Esophagus squamous epithelium (tissue), 5 donors: ENCODE results near the gene SLC26A9. TPM values are rescaled to one million over a fixed set of nuclear protein-coding genes. Genes with fewer than 3 reads are reported as not detected.
A peak's percentile ranks its signal among the peaks of the same experiment; 100 is the strongest.

ENCODE experiments used
- DNase-seq: peaks from one replicate; lab custom pipeline; 2025; lab: John Stamatoyannopoulos, UW
- H3K27ac ChIP-seq, 4 donors: fragments of 200-600 bp; sonication (generic); one replicate each; pipeline ENCODE4 v1.5.1; 2016 to 2019; ENCODE audit warnings: mild to moderate bottlenecking in 1 of 4
- H3K27me3 ChIP-seq, 4 donors: fragments of 200-600 bp; sonication (generic); 1 replicate in 3 of 4; 2 replicates in 1 of 4; pipeline versions ENCODE4 v1.5.1 to v1.6.0; 2017 to 2021; ENCODE audit warnings: antibody characterized with exemption in 1 of 4
- H3K36me3 ChIP-seq, 3 donors: fragments of 200-600 bp; sonication (generic); one replicate each; pipeline ENCODE4 v1.5.1; 2016 to 2019
- H3K4me1 ChIP-seq, 3 donors: fragments of 200-600 bp; sonication (generic); one replicate each; pipeline ENCODE4 v1.5.1; 2017 to 2019
- H3K4me3 ChIP-seq, 4 donors: fragments of 200-600 bp; sonication (generic); 1 replicate in 3 of 4; 2 replicates in 1 of 4; pipeline ENCODE4 v1.5.1; 2016 to 2019; ENCODE audit warnings: mild to moderate bottlenecking in 2 of 4, moderate library complexity in 1 of 4
- H3K9me3 ChIP-seq, 3 donors: fragments of 200-600 bp; sonication (generic); one replicate each; pipeline ENCODE4 v1.5.1; 2016 to 2019
- CTCF ChIP-seq, 6 experiments: fragments of 450-650 bp in 4 of 6; fragments of 200-600 bp in 2 of 6; sonication (generic) in 2 of 6; IDR thresholded peaks; one replicate each; pipeline ENCODE4 v1.5.1; 2016 to 2019; ENCODE audit warnings: antibody characterized with exemption in 6 of 6, mild to moderate bottlenecking in 4 of 6, moderate library complexity in 4 of 6
- POLR2A ChIP-seq, 4 donors: fragments of 450-650 bp; IDR thresholded peaks; one replicate each; pipeline ENCODE4 v1.6.1; 2017; ENCODE audit warnings: antibody characterized with exemption in 4 of 4, mild to moderate bottlenecking in 4 of 4, moderate library complexity in 3 of 4
- WGBS, 2 donors: methylation state at CpG; one replicate each; pipeline ENCODE4 v1.1.5; 2018; 5-methylcytosine and 5-hydroxymethylcytosine counted together
- intact Hi-C: fragments of 100-400 bp; cut with DNase I; formaldehyde crosslinking; loops from one replicate; pipeline ENCODE4 v1.15.0; 2022
- total RNA-seq, 4 donors: library from RNA; depleted of rRNA; stranded (reverse); fragments of >200 nt; gene quantifications; one replicate each; pipeline ENCODE4 v1.1.0, GENCODE V29; 2016
- donor health status: DM: yes; HTN: yes; CAD: no.

SLC26A9 gene
- total RNA-seq, 4 donors from 2014 or later = 0.19 to 22.8 (median 0.38) TPM

- H3K9me3 ChIP-seq = no peaks in the 10 kb centered on the region
- WGBS, 2 donors = 36 to 38% methylated on average over 2 to 6 of the region's 7 CpGs
- H3K4me1 ChIP-seq = peaks cover 14 to 35% (median 22%) of the 10 kb centered on the region in 3 donors
- TF ChIP-seq POLR2A (IDR thresholded peaks at IDR 0.05) (no peak), CTCF (IDR thresholded peaks at IDR 0.05) (no peak)
- intact Hi-C loops = no loop called here
- DNase-seq = no peak
- H3K4me3 ChIP-seq = no peak overlapping the region
- H3K27ac ChIP-seq = peak overlapping the region; percentile 66 to 82 (median 72)
- no peaks in the 10 kb centered on the region for H3K36me3 ChIP-seq
- H3K27me3 ChIP-seq = peaks cover 0 to 65% (median 0%) of the 10 kb centered on the region in 4 donors
Measured at GRCh38 chr1:205933671-205934618, 9.3 kb downstream of the SLC26A9 start.

- 70 to 88% methylated on average over 6 of the region's 6 CpGs for WGBS, 2 donors
- Histone ChIP-seq H3K4me1 (peaks cover 14 to 35% (median 22%) of the 10 kb centered on the region in 3 donors), H3K36me3 (no peaks in the 10 kb centered on the region), H3K9me3 (no peaks in the 10 kb centered on the region), H3K27me3 (peaks cover 0 to 65% (median 0%) of the 10 kb centered on the region in 4 donors), H3K27ac (peak overlapping the region in 1 of 4 donors; percentile 66), H3K4me3 (no peak overlapping the region)
- TF ChIP-seq POLR2A (IDR thresholded peaks at IDR 0.05) (no peak), CTCF (IDR thresholded peaks at IDR 0.05) (no peak)
- DNase-seq = no peak
- intact Hi-C loops = no loop called here
Measured at GRCh38 chr1:205932776-205933175, 10.5 kb downstream of the SLC26A9 start.

GRCh38 chr1:205930799-205931281 is 12.4 kb downstream of the SLC26A9 start:
- Histone ChIP-seq H3K9me3 (no peaks in the 10 kb centered on the region), H3K4me3 (no peak overlapping the region), H3K27me3 (peaks cover 0 to 60% (median 0%) of the 10 kb centered on the region in 4 donors), H3K36me3 (no peaks in the 10 kb centered on the region), H3K4me1 (peaks cover 17 to 35% (median 17%) of the 10 kb centered on the region in 3 donors), H3K27ac (no peak overlapping the region)
- WGBS, 2 donors = 66 to 82% methylated on average over 4 of the region's 4 CpGs
- no peak for DNase-seq
- TF ChIP-seq POLR2A (IDR thresholded peaks at IDR 0.05) (no peak), CTCF (IDR thresholded peaks at IDR 0.05) (no peak)
- intact Hi-C loops = no loop called here

GRCh38 chr1:205930195-205930577 is 13.1 kb downstream of the SLC26A9 start:
- Histone ChIP-seq H3K4me1 (peaks cover 15 to 32% (median 17%) of the 10 kb centered on the region in 3 donors), H3K9me3 (no peaks in the 10 kb centered on the region), H3K36me3 (no peaks in the 10 kb centered on the region), H3K4me3 (no peak overlapping the region), H3K27me3 (peaks cover 0 to 56% (median 0%) of the 10 kb centered on the region in 4 donors), H3K27ac (no peak overlapping the region)
- intact Hi-C loops = no loop called here
- TF ChIP-seq POLR2A (IDR thresholded peaks at IDR 0.05) (no peak), CTCF (IDR thresholded peaks at IDR 0.05) (no peak)
- 75 to 94% methylated on average over 1 of the region's 1 CpG for WGBS, 2 donors
- no peak for DNase-seq
